HCT116 (cell line): Measurements from ENCODE around the gene RCN2. TPM values are rescaled to one million over a fixed set of nuclear protein-coding genes. Genes with fewer than 3 reads are reported as not detected.

Experiments used
- ATAC-seq: fragments of 200-7000 bp; cut with Tn5 transposase; 2 replicates; pipeline ENCODE4 v1.9.1; 2020; ENCODE audit warnings: mild to moderate bottlenecking, moderate library complexity
- BruUV-seq: library from RNA; stranded (reverse); fragments of 400-500 nt; replicated peaks from 2 replicates; lab custom pipeline; 2021; lab: Mats Ljungman, UMichigan
- CTCF ChIA-PET: fragments of 300-600 bp; sonication (Branson Sonifier 250); formaldehyde crosslinking; loops from one replicate; lab custom pipeline; 2021; ENCODE audit warnings: antibody characterized with exemption; lab: Charles Lee
- POLR2A ChIA-PET: fragments of 300-600, 350-600 bp; sonication (Branson Sonifier 250); formaldehyde crosslinking; loops from one replicate; lab custom pipeline; 2021; ENCODE audit warnings: antibody characterized with exemption; lab: Charles Lee
- RAD21 ChIA-PET, 2 experiments: fragments of 300-600 bp; sonication (Branson Sonifier 250); formaldehyde crosslinking; loops; one replicate each; lab custom pipeline; 2023; ENCODE audit warnings: low total read pairs in 2 of 2; ENCODE audit not compliant: uncharacterized antibody in 2 of 2, unreplicated experiment in 2 of 2, low non-redundant PET in 1 of 2; lab: Charles Lee
- DNase-seq: peaks from one replicate; pipeline ENCODE4 v3.0.0-alpha.2; 2010; ENCODE audit warnings: low read depth, low spot score
- H2AFZ ChIP-seq: fragments of 200-600 bp; shearing (Covaris generic), sonication (generic); 2 replicates; pipeline ENCODE4 v1.6.1; 2017; ENCODE audit warnings: low read depth, mixed run types, mixed read lengths, antibody characterized with exemption, low read length; ENCODE audit not compliant: poor library complexity, severe bottlenecking
- H3K27ac ChIP-seq: 2 replicates; pipeline ENCODE4 v1.5.1; 2012; ENCODE audit warnings: low read depth, low read length
- H3K27me3 ChIP-seq: fragments of 200-600 bp; sonication (generic); 2 replicates; pipeline ENCODE4 v1.6.1; 2016; ENCODE audit warnings: mixed run types, low read length, mixed read lengths; ENCODE audit not compliant: insufficient read depth
- H3K36me3 ChIP-seq, 2 experiments: fragments of 200-500 bp in 1 of 2; fragments of 200-600 bp in 1 of 2; sonication (Bioruptor generic) in 1 of 2; sonication (generic) in 1 of 2; 2 replicates each; pipeline versions ENCODE4 v1.5.1 to v1.6.1; 2014 to 2016; ENCODE audit warnings: low read length in 2 of 2, inconsistent platforms in 1 of 2, mixed read lengths in 1 of 2, mixed run types in 1 of 2; ENCODE audit not compliant: insufficient read depth in 2 of 2, control insufficient read depth in 1 of 2
- H3K4me1 ChIP-seq, 2 experiments: fragments of 200-600 bp in 1 of 2; sonication (generic) in 1 of 2; 2 replicates each; pipeline versions ENCODE4 v1.5.1 to v1.6.1; 2012 to 2017; ENCODE audit warnings: low read length in 2 of 2, inconsistent platforms in 1 of 2, mild to moderate bottlenecking in 1 of 2, mixed read lengths in 1 of 2, mixed run types in 1 of 2, moderate library complexity in 1 of 2; ENCODE audit not compliant: insufficient read depth in 2 of 2, control insufficient read depth in 1 of 2
- H3K4me2 ChIP-seq: fragments of 200-600 bp; sonication (generic); 2 replicates; pipeline ENCODE4 v1.6.1; 2017; ENCODE audit warnings: mixed run types, low read length, mixed read lengths
- H3K4me3 ChIP-seq, 2 experiments: fragments of 200-600 bp in 1 of 2; sonication (generic) in 1 of 2; replicated peaks in 1 of 2; 2 replicates each; pipeline ENCODE4 v1.5.1; 2011 to 2016; ENCODE audit warnings: low read length in 2 of 2, control low read depth in 1 of 2, low read depth in 1 of 2, mild to moderate bottlenecking in 1 of 2, mixed read lengths in 1 of 2, mixed run types in 1 of 2
- H3K79me2 ChIP-seq: fragments of 200-600 bp; sonication (generic); 2 replicates; pipeline ENCODE4 v1.6.1; 2017; ENCODE audit warnings: mild to moderate bottlenecking, mixed run types, low read length, moderate library complexity, mixed read lengths; ENCODE audit not compliant: insufficient read depth
- H3K9ac ChIP-seq: fragments of 200-600 bp; sonication (generic); 2 replicates; pipeline ENCODE4 v1.6.1; 2016; ENCODE audit warnings: low read length, mixed read lengths
- H3K9me2 ChIP-seq: fragments of 200-600 bp; sonication (generic), shearing (Covaris generic); 2 replicates; pipeline ENCODE4 v1.6.1; 2017; ENCODE audit warnings: mixed run types, mild to moderate bottlenecking, moderate library complexity; ENCODE audit not compliant: insufficient read depth
- H3K9me3 ChIP-seq, 2 experiments: fragments of 200-500 bp in 1 of 2; fragments of 200-600 bp in 1 of 2; sonication (Bioruptor generic) in 1 of 2; sonication (generic) in 1 of 2; 2 replicates each; pipeline ENCODE4 v1.6.1; 2014 to 2017; ENCODE audit warnings: low read length in 2 of 2, mixed read lengths in 2 of 2, inconsistent platforms in 1 of 2, low read depth in 1 of 2, mild to moderate bottlenecking in 1 of 2, mixed run types in 1 of 2, moderate library complexity in 1 of 2; ENCODE audit not compliant: control insufficient read depth in 1 of 2, insufficient read depth in 1 of 2
- H4K20me1 ChIP-seq: fragments of 200-600 bp; sonication (generic), shearing (Covaris generic); 2 replicates; pipeline ENCODE4 v1.6.1; 2017; ENCODE audit warnings: mixed run types, mild to moderate bottlenecking, moderate library complexity; ENCODE audit not compliant: insufficient read depth
- CBX3 ChIP-seq: IDR thresholded peaks from 2 replicates; pipeline ENCODE4 v1.6.1; 2012; ENCODE audit warnings: low read depth
- CEBPB ChIP-seq: IDR thresholded peaks from 2 replicates; pipeline ENCODE4 v1.6.1; 2012; ENCODE audit warnings: low read depth
- EGR1 ChIP-seq: IDR thresholded peaks from 2 replicates; pipeline ENCODE4 v1.6.1; 2012; ENCODE audit warnings: low read depth
- ELF1 ChIP-seq: IDR thresholded peaks from 2 replicates; pipeline ENCODE4 v1.6.1; 2012; ENCODE audit warnings: low read depth, borderline replicate concordance
- EZH2 ChIP-seq: fragments of 200-600 bp; sonication (generic); IDR thresholded peaks from 2 replicates; pipeline ENCODE4 v1.6.1; 2017; ENCODE audit warnings: antibody characterized with exemption, mixed run types
- EZH2phosphoT487 ChIP-seq: fragments of 200-600 bp; IDR thresholded peaks from 2 replicates; pipeline ENCODE4 v1.6.1; 2018; ENCODE audit warnings: antibody characterized with exemption, borderline replicate concordance
- FOSL1 ChIP-seq: IDR thresholded peaks from 2 replicates; pipeline ENCODE4 v1.6.1; 2012; ENCODE audit warnings: low read depth
- POLR2A ChIP-seq: IDR thresholded peaks from 2 replicates; pipeline ENCODE4 v1.7.0; 2011; ENCODE audit warnings: borderline replicate concordance; ENCODE audit not compliant: insufficient read depth, insufficient read length; ENCODE audit errors: extremely low read depth
- POLR2AphosphoS5 ChIP-seq: IDR thresholded peaks from 2 replicates; pipeline ENCODE4 v1.6.1; 2011; ENCODE audit warnings: mild to moderate bottlenecking, low read depth, low read length, moderate library complexity
- RAD21 ChIP-seq: IDR thresholded peaks from 2 replicates; pipeline ENCODE4 v1.6.1; 2012; ENCODE audit warnings: low read depth, mild to moderate bottlenecking
- SIN3A ChIP-seq: IDR thresholded peaks from 2 replicates; pipeline ENCODE4 v1.6.1; 2012; ENCODE audit warnings: low read depth
- SP1 ChIP-seq: IDR thresholded peaks from 2 replicates; pipeline ENCODE4 v1.6.1; 2012; ENCODE audit warnings: low read depth
- TCF7L2 ChIP-seq: IDR thresholded peaks from 2 replicates; pipeline ENCODE4 v1.7.0; 2011; ENCODE audit warnings: borderline replicate concordance, inconsistent platforms; ENCODE audit not compliant: insufficient read depth, insufficient read length; ENCODE audit errors: extremely low read depth
- YY1 ChIP-seq: IDR thresholded peaks from 2 replicates; pipeline ENCODE4 v1.6.1; 2011; ENCODE audit warnings: low read length, low read depth, moderate library complexity, mild to moderate bottlenecking; ENCODE audit not compliant: insufficient replicate concordance; ENCODE audit errors: extremely low read depth
- ZFX ChIP-seq: fragments of 450-650 bp; IDR thresholded peaks from 2 replicates; pipeline ENCODE4 v1.6.1; 2017
- ZNF274 ChIP-seq: fragments of 200-500 bp; sonication (Bioruptor generic); IDR thresholded peaks from 2 replicates; pipeline ENCODE4 v1.6.1; 2014; ENCODE audit warnings: mild to moderate bottlenecking, low read depth, low read length, inconsistent platforms
- intact Hi-C: fragments of 100-400 bp; cut with micrococcal nuclease; formaldehyde crosslinking; loops from 2 replicates; pipeline ENCODE4 v1.10.0; 2022
- total RNA-seq: library from RNA; stranded (reverse); gene quantifications from one replicate; pipeline ENCODE4 v1.2.1, GENCODE V29; 2021; ENCODE audit not compliant: unreplicated experiment
- TF ChIP-seq, protein P1 (sequence below): IDR thresholded peaks from 2 replicates; pipeline ENCODE4 v1.6.1; 2012
- TF ChIP-seq, protein P2 (sequence below): IDR thresholded peaks from 2 replicates; pipeline ENCODE4 v1.6.1; 2011; ENCODE audit warnings: mild to moderate bottlenecking, low read length, moderate library complexity; ENCODE audit not compliant: insufficient replicate concordance; ENCODE audit errors: extremely low read depth
- TF ChIP-seq, protein P3 (sequence below), 3 experiments: fragments of 200-600 bp in 1 of 3; sonication (generic) in 1 of 3; IDR thresholded peaks in 2 of 3; conservative IDR thresholded peaks in 1 of 3; 2 replicates each; pipeline ENCODE4 v1.5.1; 2012 to 2017; ENCODE audit warnings: low read depth in 2 of 3, low read length in 2 of 3, antibody characterized with exemption in 1 of 3, borderline replicate concordance in 1 of 3, control low read depth in 1 of 3, mild to moderate bottlenecking in 1 of 3, mixed read lengths in 1 of 3, mixed run types in 1 of 3, moderate library complexity in 1 of 3; ENCODE audit not compliant: insufficient read depth in 1 of 3
- TF ChIP-seq, protein P4 (sequence below): IDR thresholded peaks from 2 replicates; pipeline ENCODE4 v1.6.1; 2012

RCN2 gene
- total RNA-seq, 1 experiment from 2014 or later: 71.5 TPM

DNA sequence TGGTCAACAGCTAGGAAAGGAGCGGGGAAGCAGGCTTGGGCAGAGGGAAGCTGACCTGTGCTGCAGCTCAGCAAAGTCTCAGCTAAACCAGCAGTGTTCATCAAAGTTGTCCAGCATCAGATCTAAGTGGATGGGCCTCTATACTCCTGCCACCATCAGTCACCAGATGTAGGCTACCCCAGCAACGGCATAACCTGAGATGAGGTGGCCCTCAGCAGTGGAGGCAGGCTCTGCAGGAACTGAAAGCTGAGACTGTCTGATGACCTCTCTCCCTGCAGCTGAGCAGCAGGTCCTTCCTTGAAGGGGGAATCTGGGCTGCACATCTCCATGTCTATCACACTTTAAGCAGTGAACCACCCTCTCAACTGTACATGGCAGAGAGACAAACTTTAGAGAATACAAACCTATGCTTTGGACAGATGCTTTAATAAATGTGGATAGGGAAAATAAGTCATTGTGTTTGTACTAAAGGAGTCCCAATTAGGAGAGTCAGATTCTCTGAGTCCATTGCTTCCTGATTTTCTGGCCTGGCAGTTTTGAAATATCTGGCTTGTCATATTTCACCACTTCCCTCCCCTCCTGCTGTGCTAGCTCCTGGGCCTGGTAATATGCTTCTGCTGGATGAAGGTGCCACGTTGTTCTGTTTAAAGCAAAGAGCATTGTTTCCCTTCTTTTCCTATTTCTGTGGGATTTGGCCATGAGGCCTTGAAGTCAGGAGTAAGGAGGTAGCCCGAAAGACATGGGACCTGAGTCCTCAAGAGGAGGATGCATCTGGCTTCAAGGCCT, 52.2 kb downstream of the RCN2 start (continued):
- TF ChIP-seq YY1 (no peak), RAD21 (no peak), EGR1 (no peak), SIN3A (no peak)
- TF ChIP-seq, all 23 proteins: peak for 0

DNA sequence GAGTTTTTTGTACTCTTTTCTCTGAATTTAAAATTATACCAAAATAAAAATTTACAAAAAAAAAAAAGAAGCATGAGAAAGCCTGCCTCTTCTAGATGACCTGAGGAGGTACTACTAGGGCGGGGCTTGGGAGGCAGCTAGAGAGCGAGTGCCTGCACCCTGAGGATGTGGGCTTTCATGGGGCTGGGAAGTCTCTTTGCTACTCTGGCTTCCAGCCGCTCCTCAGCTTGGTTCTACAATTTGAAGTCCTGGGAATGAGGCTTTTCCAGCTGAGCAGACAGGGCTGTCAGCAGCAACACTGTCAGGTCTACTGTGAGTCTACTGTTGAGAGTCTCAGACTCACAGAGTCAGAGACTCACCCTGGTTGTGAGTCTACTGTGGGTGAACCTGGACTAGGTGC, 55.2 kb downstream of the RCN2 start:
- Histone ChIP-seq H3K4me1 (no peaks in the 10 kb centered on the region), H3K4me3 (no peak overlapping the region), H3K9ac (no peak overlapping the region), H3K27ac (no peak overlapping the region), H4K20me1 (no peaks in the 10 kb centered on the region), H3K9me3 (no peaks in the 10 kb centered on the region), H3K79me2 (no peaks in the 10 kb centered on the region), H2AFZ (no peak overlapping the region), H3K36me3 (no peaks in the 10 kb centered on the region), H3K4me2 (no peak overlapping the region), H3K27me3 (no peaks in the 10 kb centered on the region), H3K9me2 (no peaks in the 10 kb centered on the region)
- no peak for ATAC-seq
- BruUV-seq: no TSS peak
- TF ChIP-seq ZNF274: no peak
- TF ChIP-seq, protein P1, sequence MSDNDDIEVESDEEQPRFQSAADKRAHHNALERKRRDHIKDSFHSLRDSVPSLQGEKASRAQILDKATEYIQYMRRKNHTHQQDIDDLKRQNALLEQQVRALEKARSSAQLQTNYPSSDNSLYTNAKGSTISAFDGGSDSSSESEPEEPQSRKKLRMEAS: no peak
- TF ChIP-seq EZH2phosphoT487: no peak
- no peak for TF ChIP-seq ZFX
- no peak for TF ChIP-seq SIN3A
- no peak for TF ChIP-seq EZH2
- TF ChIP-seq, protein P2, sequence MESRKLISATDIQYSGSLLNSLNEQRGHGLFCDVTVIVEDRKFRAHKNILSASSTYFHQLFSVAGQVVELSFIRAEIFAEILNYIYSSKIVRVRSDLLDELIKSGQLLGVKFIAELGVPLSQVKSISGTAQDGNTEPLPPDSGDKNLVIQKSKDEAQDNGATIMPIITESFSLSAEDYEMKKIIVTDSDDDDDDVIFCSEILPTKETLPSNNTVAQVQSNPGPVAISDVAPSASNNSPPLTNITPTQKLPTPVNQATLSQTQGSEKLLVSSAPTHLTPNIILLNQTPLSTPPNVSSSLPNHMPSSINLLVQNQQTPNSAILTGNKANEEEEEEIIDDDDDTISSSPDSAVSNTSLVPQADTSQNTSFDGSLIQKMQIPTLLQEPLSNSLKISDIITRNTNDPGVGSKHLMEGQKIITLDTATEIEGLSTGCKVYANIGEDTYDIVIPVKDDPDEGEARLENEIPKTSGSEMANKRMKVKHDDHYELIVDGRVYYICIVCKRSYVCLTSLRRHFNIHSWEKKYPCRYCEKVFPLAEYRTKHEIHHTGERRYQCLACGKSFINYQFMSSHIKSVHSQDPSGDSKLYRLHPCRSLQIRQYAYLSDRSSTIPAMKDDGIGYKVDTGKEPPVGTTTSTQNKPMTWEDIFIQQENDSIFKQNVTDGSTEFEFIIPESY: no peak
- no peak for TF ChIP-seq TCF7L2
- TF ChIP-seq YY1: no peak
- TF ChIP-seq CBX3: no peak
- no peak for TF ChIP-seq EGR1
- TF ChIP-seq ELF1: no peak
- no peak for TF ChIP-seq FOSL1
- no peak for TF ChIP-seq SP1
- TF ChIP-seq, protein P3, sequence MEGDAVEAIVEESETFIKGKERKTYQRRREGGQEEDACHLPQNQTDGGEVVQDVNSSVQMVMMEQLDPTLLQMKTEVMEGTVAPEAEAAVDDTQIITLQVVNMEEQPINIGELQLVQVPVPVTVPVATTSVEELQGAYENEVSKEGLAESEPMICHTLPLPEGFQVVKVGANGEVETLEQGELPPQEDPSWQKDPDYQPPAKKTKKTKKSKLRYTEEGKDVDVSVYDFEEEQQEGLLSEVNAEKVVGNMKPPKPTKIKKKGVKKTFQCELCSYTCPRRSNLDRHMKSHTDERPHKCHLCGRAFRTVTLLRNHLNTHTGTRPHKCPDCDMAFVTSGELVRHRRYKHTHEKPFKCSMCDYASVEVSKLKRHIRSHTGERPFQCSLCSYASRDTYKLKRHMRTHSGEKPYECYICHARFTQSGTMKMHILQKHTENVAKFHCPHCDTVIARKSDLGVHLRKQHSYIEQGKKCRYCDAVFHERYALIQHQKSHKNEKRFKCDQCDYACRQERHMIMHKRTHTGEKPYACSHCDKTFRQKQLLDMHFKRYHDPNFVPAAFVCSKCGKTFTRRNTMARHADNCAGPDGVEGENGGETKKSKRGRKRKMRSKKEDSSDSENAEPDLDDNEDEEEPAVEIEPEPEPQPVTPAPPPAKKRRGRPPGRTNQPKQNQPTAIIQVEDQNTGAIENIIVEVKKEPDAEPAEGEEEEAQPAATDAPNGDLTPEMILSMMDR (IDR thresholded peaks at IDR 0.05 in 2 of 3, conservative IDR thresholded peaks at IDR 0.05 in 1 of 3; ENCODE audit: borderline replicate concordance in 1 of 3, insufficient read depth in 1 of 3, low read depth in 2 of 3, low read length in 2 of 3): no peak
- no peak for TF ChIP-seq CEBPB
- TF ChIP-seq, protein P4, sequence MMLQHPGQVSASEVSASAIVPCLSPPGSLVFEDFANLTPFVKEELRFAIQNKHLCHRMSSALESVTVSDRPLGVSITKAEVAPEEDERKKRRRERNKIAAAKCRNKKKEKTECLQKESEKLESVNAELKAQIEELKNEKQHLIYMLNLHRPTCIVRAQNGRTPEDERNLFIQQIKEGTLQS: no peak
- TF ChIP-seq RAD21: no peak
- no peak for TF ChIP-seq POLR2A
- no peak for TF ChIP-seq POLR2AphosphoS5
- intact Hi-C loops: no loop called here
- ChIA-PET RAD21 (no interaction called here), POLR2A (no interaction called here), CTCF (interaction anchor here (1.0 kb wide), 1 partner anchor 13 kb away, joined by 3 read pairs; no protein-coding TSS in a partner anchor)
- DNase-seq: no peak
